Measurements from ENCODE around the gene COL18A1.

GRCh38 chr21:45393833-45394638 lies 10.9 kb upstream of the COL18A1 start:
- no peak for TF ChIP-seq ARNTL (CRISPR knock-in tag; IDR thresholded peaks at IDR 0.05; ENCODE audit: borderline replicate concordance, low read depth)
- no peak for TF ChIP-seq ZFP3 (CRISPR knock-in tag; IDR thresholded peaks at IDR 0.05)
- no peak for TF ChIP-seq ZFP30 (CRISPR knock-in tag; IDR thresholded peaks at IDR 0.05)
- TF ChIP-seq PATZ1 (CRISPR knock-in tag; IDR thresholded peaks at IDR 0.05; ENCODE audit: borderline replicate concordance): no peak
- no peak for TF ChIP-seq TOX (CRISPR knock-in tag; IDR thresholded peaks at IDR 0.05; ENCODE audit: borderline replicate concordance)
- TF ChIP-seq BACH2 (CRISPR knock-in tag; IDR thresholded peaks at IDR 0.05; ENCODE audit: borderline replicate concordance): no peak
- no peak for TF ChIP-seq CSRNP3 (CRISPR knock-in tag; IDR thresholded peaks at IDR 0.05)
- TF ChIP-seq ISL1 (CRISPR knock-in tag; IDR thresholded peaks at IDR 0.05): no peak
- TF ChIP-seq ZC3H10 (CRISPR knock-in tag; IDR thresholded peaks at IDR 0.05): no peak
- no peak for TF ChIP-seq OSR1 (CRISPR knock-in tag; IDR thresholded peaks at IDR 0.05)
- no peak for TF ChIP-seq CSDC2 (CRISPR knock-in tag; IDR thresholded peaks at IDR 0.05)
- TF ChIP-seq RARB (CRISPR knock-in tag; IDR thresholded peaks at IDR 0.05): no peak
- TF ChIP-seq PPARA (CRISPR knock-in tag; IDR thresholded peaks at IDR 0.05; ENCODE audit: borderline replicate concordance): no peak
- TF ChIP-seq ZNF565 (CRISPR knock-in tag; conservative IDR thresholded peaks at IDR 0.05; ENCODE audit: low read depth): no peak
